ENCODE data around the gene P2RY12.

P2RY12 gene

GRCh38 chr3:151330899-151331298 is 53.7 kb downstream of the P2RY12 start:
- no peak for DNase-seq

GRCh38 chr3:151330379-151330778 is 54.2 kb downstream of the P2RY12 start:
- DNase-seq = no peak

GRCh38 chr3:151329363-151329762 is 55.2 kb downstream of the P2RY12 start, which contains the start of gene P2RY13:
Gene P2RY13 (minus strand): TSS chr3:151329549. CDS start chr3:151329528, 21 bp downstream.
- DNase-seq = no peak

- peak in 1 of 3 experiments; percentile 19 for DNase-seq
These were observed 56.1 kb downstream of the P2RY12 start for GRCh38 chr3:151328298-151328995.

GRCh38 chr3:151327571-151328198 is 56.9 kb downstream of the P2RY12 start:
- peak in 2 of 3 experiments; percentile 3 to 30 for DNase-seq

- no peak for DNase-seq
These were observed 62.0 kb downstream of the P2RY12 start for GRCh38 chr3:151322511-151322910.

- no peak for DNase-seq
These were observed 63.0 kb downstream of the P2RY12 start for GRCh38 chr3:151321526-151321925.

- DNase-seq = no peak
These were observed 64.4 kb downstream of the P2RY12 start for GRCh38 chr3:151320131-151320530.

GRCh38 chr3:151319628-151320027 is 64.9 kb downstream of the P2RY12 start:
- no peak for DNase-seq

- DNase-seq = peak in 1 of 3 experiments; percentile 9
These were observed 65.6 kb downstream of the P2RY12 start for GRCh38 chr3:151318991-151319390.

- no peak for DNase-seq
These were observed 66.2 kb downstream of the P2RY12 start for GRCh38 chr3:151318313-151318712.

- DNase-seq = no peak
These were observed 68.1 kb downstream of the P2RY12 start, which contains the start of gene GPR87 for GRCh38 chr3:151316267-151316991. Gene GPR87 (minus strand): TSS chr3:151316820. CDS start chr3:151300100, 16,720 bp downstream.

- no peak for DNase-seq
These were observed 68.7 kb downstream of the P2RY12 start for GRCh38 chr3:151315846-151316245.

- DNase-seq = no peak
These were observed 69.4 kb downstream of the P2RY12 start for GRCh38 chr3:151315136-151315535.

- no peak for DNase-seq
These were observed 70.0 kb downstream of the P2RY12 start for GRCh38 chr3:151314593-151314992.

GRCh38 chr3:151314137-151314536 is 70.4 kb downstream of the P2RY12 start:
- no peak for DNase-seq

GRCh38 chr3:151312972-151313371 is 71.6 kb downstream of the P2RY12 start:
- no peak for DNase-seq

GRCh38 chr3:151309566-151309965 is 75.0 kb downstream of the P2RY12 start:
- no peak for DNase-seq

- no peak for DNase-seq
These were observed 76.7 kb downstream of the P2RY12 start for GRCh38 chr3:151307583-151308488.

- DNase-seq = no peak
These were observed 77.4 kb downstream of the P2RY12 start for GRCh38 chr3:151307131-151307530.

- no peak for DNase-seq
These were observed 78.3 kb downstream of the P2RY12 start for GRCh38 chr3:151306168-151306810.

GRCh38 chr3:151305775-151306151 is 78.8 kb downstream of the P2RY12 start:
- DNase-seq = no peak

Measured in NCI-H1417 (cell line).